ENCODE measurements around the gene NAP1L4.

NAP1L4 gene

GRCh38 chr11:3020011-3020410 lies 27.9 kb upstream of the NAP1L4 start:
- no peak for TF ChIP-seq CTCF (conservative IDR thresholded peaks at IDR 0.05; ENCODE audit: low read depth, low read length)
- DNase-seq (ENCODE audit: low read depth), result no peak
- no peak overlapping the region for H3K4me3 ChIP-seq (ENCODE audit: low read depth, low read length)

DNA sequence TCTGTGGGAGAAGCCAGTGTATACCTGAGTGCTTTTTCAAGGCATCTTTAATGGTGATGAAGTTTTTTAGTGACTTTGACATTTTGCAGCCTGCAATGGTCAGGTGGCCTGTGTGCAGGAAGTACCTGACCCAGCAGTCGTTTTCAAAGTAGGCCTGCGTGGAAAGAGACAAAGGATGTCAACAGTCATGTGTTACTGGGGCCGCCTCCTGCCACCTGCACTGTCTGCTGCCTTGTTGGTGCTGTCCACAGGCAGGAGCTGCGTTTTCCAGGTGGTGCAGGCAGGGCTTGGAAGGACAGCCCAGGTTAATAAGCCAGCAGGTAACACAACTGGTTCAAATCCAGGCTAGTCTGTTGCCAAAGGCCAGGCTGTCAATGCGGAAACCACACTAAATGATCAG lies 26.5 kb upstream of the NAP1L4 start:
- no peak for DNase-seq (ENCODE audit: low read depth)
- no peak overlapping the region for H3K4me3 ChIP-seq (ENCODE audit: low read depth, low read length)
- no peak for TF ChIP-seq CTCF (conservative IDR thresholded peaks at IDR 0.05; ENCODE audit: low read depth, low read length)

DNA sequence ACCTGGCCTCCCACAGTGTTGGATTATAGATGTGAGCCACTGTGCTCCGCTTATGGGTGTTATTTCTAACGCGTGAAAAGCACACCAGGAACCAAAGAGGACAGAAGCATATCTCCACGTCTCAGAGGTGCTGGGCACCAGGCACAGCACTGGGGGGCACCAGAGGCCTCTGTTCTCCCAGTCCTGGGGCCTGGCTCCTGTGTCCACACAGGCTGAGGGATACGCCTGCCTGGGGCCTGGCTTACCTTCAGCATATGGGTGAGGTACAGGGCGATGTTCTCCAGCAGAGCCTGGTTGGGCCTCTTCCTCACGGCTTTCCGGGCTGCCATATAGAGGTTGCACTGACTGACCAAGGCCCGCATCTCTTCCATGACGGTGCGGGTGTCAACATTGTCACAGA lies 24.7 kb upstream of the NAP1L4 start:
- no peak for DNase-seq (ENCODE audit: low read depth)
- TF ChIP-seq CTCF (conservative IDR thresholded peaks at IDR 0.05; ENCODE audit: low read depth, low read length), result peak; percentile 17
- no peak overlapping the region for H3K4me3 ChIP-seq (ENCODE audit: low read depth, low read length)

GRCh38 chr11:3015796-3016195 lies 23.7 kb upstream of the NAP1L4 start:
- TF ChIP-seq CTCF (conservative IDR thresholded peaks at IDR 0.05; ENCODE audit: low read depth, low read length), result no peak
- peak; percentile 45 for DNase-seq (ENCODE audit: low read depth)
- H3K4me3 ChIP-seq (ENCODE audit: low read depth, low read length), result no peak overlapping the region

GRCh38 chr11:3014943-3015342 lies 22.8 kb upstream of the NAP1L4 start:
- TF ChIP-seq CTCF (conservative IDR thresholded peaks at IDR 0.05; ENCODE audit: low read depth, low read length), result no peak
- no peak for DNase-seq (ENCODE audit: low read depth)
- no peak overlapping the region for H3K4me3 ChIP-seq (ENCODE audit: low read depth, low read length)

GRCh38 chr11:3014057-3014938 lies 22.2 kb upstream of the NAP1L4 start:
- no peak overlapping the region for H3K4me3 ChIP-seq (ENCODE audit: low read depth, low read length)
- DNase-seq (ENCODE audit: low read depth), result peak; percentile 78
- TF ChIP-seq CTCF (conservative IDR thresholded peaks at IDR 0.05; ENCODE audit: low read depth, low read length), result peak; percentile 3
